NCI-H524 treated with DMSO at 0.1 percent for 48 hours (cell line): ENCODE measurements around the gene TMEM202.
A peak's percentile ranks its signal among the peaks of the same experiment; 100 is the strongest.
"Not testable (repeated sequence)": the region's sequence is repeated elsewhere in the genome, so short reads cannot be mapped to it uniquely, and the experiment has no call there.

ENCODE experiments used
- DNase-seq: peaks from one replicate; lab custom pipeline; 2025; lab: John Stamatoyannopoulos, UW

Gene TMEM202

GRCh38 chr15:72402726-72403125 is 4.6 kb downstream of the TMEM202 start:
- no peak for DNase-seq

DNA sequence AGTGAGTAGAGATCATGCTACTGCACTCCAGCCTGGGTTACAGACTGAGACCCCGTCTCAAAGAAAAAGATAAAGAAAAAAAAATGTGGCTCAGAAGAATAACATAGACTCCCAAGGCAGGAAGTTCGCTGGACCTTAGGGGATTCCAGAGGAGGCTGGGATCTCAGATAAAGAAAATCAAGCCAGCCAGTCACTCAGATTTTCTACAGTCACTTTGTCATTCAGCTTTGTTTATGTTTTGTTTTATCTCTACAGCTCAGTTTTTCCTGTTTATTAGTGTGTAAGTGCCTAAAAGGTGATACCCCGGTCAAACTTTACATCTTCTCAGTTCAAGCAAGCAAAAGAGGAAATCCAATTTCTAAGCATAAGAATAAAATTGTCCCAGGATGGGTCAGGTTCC is 6.3 kb downstream of the TMEM202 start:
- no peak for DNase-seq

DNA sequence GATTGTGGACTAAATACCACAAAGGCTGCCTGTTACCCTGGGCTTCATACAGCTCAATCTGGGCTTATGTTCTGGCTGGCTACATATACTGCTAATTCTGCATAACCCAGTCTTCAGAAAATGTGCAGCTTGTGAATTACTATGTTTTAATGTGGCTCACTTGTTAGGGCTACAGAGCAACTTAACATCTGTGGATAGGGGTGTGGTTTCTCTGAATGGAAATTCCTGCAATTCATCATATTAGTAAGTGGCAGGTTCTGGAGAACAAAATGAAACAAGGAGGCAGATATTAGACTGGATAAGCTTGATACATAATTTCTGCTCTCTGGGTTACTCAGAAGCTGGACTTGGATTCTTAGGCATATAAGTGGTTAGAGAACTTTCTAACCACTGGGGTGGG is 6.7 kb downstream of the TMEM202 start:
- no peak for DNase-seq

DNA sequence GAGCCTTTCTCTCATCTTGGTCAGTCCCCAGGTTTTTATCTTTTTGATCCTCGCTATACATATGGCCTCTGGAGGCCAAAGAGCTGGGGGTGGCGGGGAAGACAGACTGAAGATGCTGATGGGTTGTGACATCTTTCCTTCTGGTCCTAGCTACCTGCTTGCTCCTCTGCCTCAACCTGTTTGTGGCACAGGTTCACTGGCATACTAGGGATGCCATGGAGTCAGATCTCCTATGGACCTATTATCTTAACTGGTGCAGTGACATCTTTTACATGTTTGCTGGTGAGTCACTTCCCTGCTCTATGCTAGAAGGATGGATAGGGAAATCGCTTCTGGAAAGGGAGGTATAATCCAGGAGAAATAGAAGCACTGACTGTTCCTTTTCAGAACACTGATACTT is 8.8 kb downstream of the TMEM202 start:
- no peak for DNase-seq

DNA sequence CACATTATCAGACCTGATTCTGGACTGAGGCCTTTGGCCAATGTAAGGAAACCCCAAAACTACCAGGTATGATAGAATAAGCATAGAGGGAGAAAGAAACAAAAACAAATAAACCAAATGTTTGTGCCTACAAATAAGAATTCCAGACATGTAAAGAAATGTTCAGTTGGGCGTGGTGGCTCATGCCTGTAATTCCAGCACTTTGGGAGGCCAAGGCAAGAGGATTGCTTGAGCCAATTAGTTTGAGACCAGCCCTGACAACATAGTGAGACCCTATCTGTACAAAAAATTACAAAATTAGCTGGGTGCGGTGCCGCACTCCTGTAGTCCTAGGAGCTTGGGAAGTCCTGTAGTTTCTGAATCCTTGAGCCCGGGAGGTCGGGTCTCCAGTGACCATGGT is 13.0 kb downstream of the TMEM202 start:
- no peak for DNase-seq

DNA sequence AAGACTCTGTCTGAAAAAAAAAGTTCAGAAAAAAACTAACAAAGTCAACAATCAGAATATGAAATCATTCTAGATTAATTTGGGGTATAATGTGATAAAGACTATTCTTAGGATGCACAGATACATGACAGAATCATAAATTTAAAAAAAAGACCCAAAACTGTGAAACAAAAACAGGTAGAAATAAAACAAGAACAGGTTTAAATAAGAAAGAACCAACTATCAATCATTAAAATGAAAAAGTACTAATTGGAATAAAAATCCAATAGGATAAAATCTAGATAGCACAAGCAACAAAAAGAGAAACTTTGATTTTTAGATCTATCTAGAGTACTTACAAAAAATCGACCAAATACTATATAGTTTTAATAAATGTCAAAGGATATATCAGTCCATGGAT is 13.4 kb downstream of the TMEM202 start:
- DNase-seq = no peak

DNA sequence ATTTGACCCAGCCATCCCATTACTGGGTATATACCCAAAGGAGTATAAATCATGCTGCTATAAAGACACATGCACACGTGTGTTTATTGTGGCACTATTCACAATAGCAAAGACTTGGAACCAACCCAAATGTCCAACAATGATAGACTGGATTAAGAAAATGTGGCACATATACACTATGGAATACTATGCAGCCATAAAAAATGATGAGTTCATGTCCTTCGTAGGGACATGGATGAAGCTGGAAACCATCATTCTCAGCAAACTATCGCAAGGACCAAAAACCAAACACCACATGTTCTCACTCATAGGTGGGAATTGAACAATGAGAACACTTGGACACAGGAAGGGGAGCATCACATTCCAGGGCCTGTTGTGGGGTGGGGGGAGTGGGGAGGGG is 15.2 kb downstream of the TMEM202 start:
- DNase-seq = not testable (repeated sequence)

- no peak for DNase-seq
These were observed 17.2 kb downstream of the TMEM202 start for GRCh38 chr15:72415304-72415703.

- not testable (repeated sequence) for DNase-seq
These were observed 21.7 kb downstream of the TMEM202 start for GRCh38 chr15:72419768-72420167.

- DNase-seq = no peak
These were observed 22.5 kb downstream of the TMEM202 start for GRCh38 chr15:72420576-72420975.

DNA sequence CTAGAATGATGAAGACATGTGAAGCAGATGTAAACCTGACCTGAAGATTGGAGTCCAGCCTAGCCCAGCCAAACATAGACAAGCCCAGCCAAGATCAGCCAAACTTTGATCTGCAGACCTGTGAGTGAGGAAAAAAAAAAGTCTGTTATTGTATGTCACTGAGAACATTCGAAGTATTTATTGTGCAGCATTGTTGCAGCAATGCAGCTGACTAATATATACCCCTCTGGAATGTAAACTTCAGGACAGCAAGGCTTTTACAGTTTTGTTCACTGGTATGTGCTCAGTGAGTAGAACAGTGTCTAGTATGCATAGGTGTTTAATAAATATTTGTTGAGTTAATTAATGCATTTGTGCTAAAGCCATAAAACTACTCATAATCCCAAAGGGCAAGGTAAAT is 23.4 kb downstream of the TMEM202 start:
- no peak for DNase-seq

DNA sequence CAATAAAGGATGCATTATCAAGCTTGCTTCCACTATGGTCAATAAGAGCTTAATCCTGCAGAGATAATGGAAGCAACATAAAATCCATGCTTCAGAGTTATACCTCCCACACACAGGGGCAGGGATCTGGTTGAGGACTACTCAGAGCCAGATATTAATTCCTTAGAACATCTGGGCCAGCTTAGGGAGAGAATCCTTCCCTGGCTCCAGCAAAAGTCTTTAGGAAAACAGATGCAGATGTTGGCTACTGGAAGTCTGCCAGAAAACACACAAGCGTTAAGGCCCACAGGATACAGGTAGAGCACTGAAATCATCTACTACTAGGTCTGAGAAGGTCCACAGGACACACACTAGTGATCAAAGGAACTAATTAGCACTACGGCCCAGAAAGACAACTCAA is 25.2 kb downstream of the TMEM202 start:
- no peak for DNase-seq

DNA sequence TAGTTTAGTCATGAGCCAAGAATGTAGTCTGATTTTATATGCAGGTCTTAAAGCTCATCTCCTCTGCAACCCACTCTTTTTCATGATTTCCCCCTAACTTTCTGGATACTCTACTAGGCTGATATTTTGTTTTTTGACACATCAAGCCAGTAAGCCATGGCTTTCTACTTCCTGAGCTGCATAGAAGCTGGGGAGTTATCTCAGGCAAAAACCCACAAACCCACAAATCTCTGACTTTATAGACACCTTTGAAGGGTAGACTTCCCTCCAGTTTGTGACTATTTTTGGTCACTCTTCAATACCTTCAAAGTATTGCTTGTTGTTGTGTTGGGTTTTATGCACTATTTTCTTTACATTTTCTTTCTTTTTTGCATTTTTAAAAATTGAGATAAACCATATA is 28.6 kb downstream of the TMEM202 start:
- DNase-seq = no peak

GRCh38 chr15:72437650-72438316 is 39.7 kb downstream of the TMEM202 start:
- DNase-seq = no peak

DNA sequence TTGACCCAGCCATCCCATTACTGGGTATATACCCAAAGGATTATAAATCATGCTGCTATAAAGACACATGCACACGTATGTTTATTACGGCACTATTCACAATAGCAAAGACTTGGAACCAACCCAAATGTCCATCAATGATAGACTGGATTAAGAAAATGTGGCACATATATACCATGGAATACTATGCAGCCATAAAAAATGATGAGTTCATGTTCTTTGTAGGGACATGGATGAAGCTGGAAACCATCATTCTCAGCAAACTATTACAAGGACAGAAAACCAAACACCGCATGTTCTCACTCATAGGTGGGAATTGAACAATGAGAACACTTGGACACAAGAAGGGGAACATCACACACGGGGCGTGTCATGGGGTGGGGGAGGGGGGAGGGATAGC is 44.7 kb downstream of the TMEM202 start:
- not testable (repeated sequence) for DNase-seq

GRCh38 chr15:72445426-72445825 is 47.3 kb downstream of the TMEM202 start:
- peak; percentile 76 for DNase-seq

GRCh38 chr15:72450805-72451204 is 52.7 kb downstream of the TMEM202 start:
- no peak for DNase-seq

DNA sequence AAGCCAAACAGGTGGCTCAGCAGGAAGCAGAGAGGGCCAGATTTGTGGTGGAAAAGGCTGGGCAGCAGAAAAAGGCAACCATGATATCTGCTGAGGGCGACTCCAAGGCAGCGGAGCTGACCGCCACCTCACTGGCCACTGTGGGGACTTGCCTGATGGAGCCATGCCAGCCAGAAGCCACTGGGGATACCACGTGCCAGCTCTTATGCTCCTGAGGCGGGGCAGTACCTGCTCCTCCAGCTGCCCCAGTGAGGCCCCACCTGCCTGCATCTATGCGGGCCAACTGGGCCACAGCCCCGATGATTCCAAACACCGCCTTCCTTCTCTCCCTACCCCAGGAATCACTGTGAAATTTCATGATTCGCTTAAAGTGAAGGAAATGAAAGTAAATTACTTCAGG is 53.1 kb downstream of the TMEM202 start:
- no peak for DNase-seq

DNA sequence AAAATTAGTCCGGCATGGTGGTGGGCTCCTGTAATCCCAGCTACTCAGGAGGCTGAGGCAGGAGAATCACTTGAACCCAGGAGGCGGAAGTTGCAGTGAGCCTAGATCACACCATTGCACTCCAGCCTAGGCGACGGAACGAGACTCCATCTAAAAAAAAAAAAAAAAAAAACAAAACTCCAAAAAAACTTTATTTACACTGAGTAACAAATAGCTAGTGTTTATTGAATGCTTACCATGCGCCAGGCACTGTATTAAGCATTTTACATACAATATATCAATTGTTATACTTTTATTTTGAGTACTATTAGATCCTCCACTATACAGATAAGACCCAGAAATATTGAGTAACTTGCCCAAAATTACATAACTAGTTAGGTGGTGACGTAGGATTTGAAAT is 58.6 kb downstream of the TMEM202 start:
- DNase-seq = no peak
